ENCODE measurements around the gene COL6A1. TPM values are rescaled to one million over a fixed set of nuclear protein-coding genes. Genes with fewer than 3 reads are reported as not detected.

The COL6A1 gene
- total RNA-seq, 1 experiment from 2014 or later, result 87.5 TPM

- Histone ChIP-seq H2AFZ (ENCODE audit: low read depth, low read length, poor library complexity, severe bottlenecking) (no peak overlapping the region), H3K4me1 (ENCODE audit: control insufficient read depth in 1 of 2, insufficient read depth in 2 of 2, low read length in 2 of 2) (peaks cover 3 to 29% of the 10 kb centered on the region in 2 experiments; a peak in 3 of 4 replicates), H4K20me1 (ENCODE audit: insufficient read depth) (no peaks in the 10 kb centered on the region), H3K9me2 (ENCODE audit: insufficient read depth) (no peaks in the 10 kb centered on the region), H3K36me3 (ENCODE audit: control insufficient read depth in 1 of 2, insufficient read depth in 2 of 2, low read length in 2 of 2) (peaks cover 0 to 11% of the 10 kb centered on the region in 2 experiments; a peak in 2 of 4 replicates), H3K27ac (ENCODE audit: low read depth, low read length) (peak overlapping the region; percentile 90; the same call in 1 of the 2 replicates), H3K4me3 (replicated peaks in 1 of 2; ENCODE audit: low read depth in 1 of 2, low read length in 2 of 2) (no peak overlapping the region), H3K9ac (ENCODE audit: low read length) (no peak overlapping the region), H3K27me3 (ENCODE audit: insufficient read depth, low read length) (no peaks in the 10 kb centered on the region), H3K79me2 (ENCODE audit: insufficient read depth, low read length) (no peaks in the 10 kb centered on the region; the same call in 1 of the 2 replicates), H3K4me2 (ENCODE audit: low read length) (no peak overlapping the region), H3K9me3 (ENCODE audit: control insufficient read depth in 1 of 2, insufficient read depth in 1 of 2, low read depth in 1 of 2, low read length in 2 of 2) (no peaks in the 10 kb centered on the region)
- BruUV-seq (replicated peaks), result no TSS peak
- no peak for DNase-seq (ENCODE audit: low read depth, low spot score)
- CTCF ChIA-PET, result no interaction called here
- RAD21 ChIA-PET (ENCODE audit: low non-redundant PET in 1 of 2, low total read pairs in 2 of 2, uncharacterized antibody in 2 of 2, unreplicated experiment in 2 of 2), result no interaction called here
- no peak for TF ChIP-seq RAD21 (IDR thresholded peaks at IDR 0.05; ENCODE audit: low read depth)
- no peak for TF ChIP-seq CEBPB (IDR thresholded peaks at IDR 0.05; ENCODE audit: low read depth)
- TF ChIP-seq CTCF (IDR thresholded peaks at IDR 0.05 in 2 of 3, conservative IDR thresholded peaks at IDR 0.05 in 1 of 3; ENCODE audit: borderline replicate concordance in 1 of 3, insufficient read depth in 1 of 3, low read depth in 2 of 3, low read length in 2 of 3), result no peak
- no peak for TF ChIP-seq ATF3 (IDR thresholded peaks at IDR 0.05)
- TF ChIP-seq POLR2AphosphoS5 (IDR thresholded peaks at IDR 0.05; ENCODE audit: low read depth, low read length), result no peak
- no peak for TF ChIP-seq SP1 (IDR thresholded peaks at IDR 0.05; ENCODE audit: low read depth)
- no peak for TF ChIP-seq EZH2 (IDR thresholded peaks at IDR 0.05)
- TF ChIP-seq JUND (IDR thresholded peaks at IDR 0.05), result no peak
- no peak for TF ChIP-seq ZFX (IDR thresholded peaks at IDR 0.05)
- TF ChIP-seq ELF1 (IDR thresholded peaks at IDR 0.05; ENCODE audit: borderline replicate concordance, low read depth), result no peak
- no peak for TF ChIP-seq POLR2A (IDR thresholded peaks at IDR 0.05; ENCODE audit: borderline replicate concordance, extremely low read depth, insufficient read depth, insufficient read length)
- no peak for TF ChIP-seq TCF7L2 (IDR thresholded peaks at IDR 0.05; ENCODE audit: borderline replicate concordance, extremely low read depth, insufficient read depth, insufficient read length)
- TF ChIP-seq EZH2phosphoT487 (IDR thresholded peaks at IDR 0.05; ENCODE audit: borderline replicate concordance), result no peak
- TF ChIP-seq CBX3 (IDR thresholded peaks at IDR 0.05; ENCODE audit: low read depth), result no peak
- intact Hi-C loops (cut with micrococcal nuclease), result no loop called here
- POLR2A ChIA-PET, result no interaction called here
- ATAC-seq, result no peak
These were observed 2.0 kb downstream of the COL6A1 start for GRCh38 chr21:45983649-45983965.
